Fibroblast of the aortic adventitia (primary cell): ENCODE data around the gene KDM4C. TPM values are rescaled to one million over a fixed set of nuclear protein-coding genes. Genes with fewer than 3 reads are reported as not detected.
A peak's percentile ranks its signal among the peaks of the same experiment; 100 is the strongest.
"Not testable (repeated sequence)": the region's sequence is repeated elsewhere in the genome, so short reads cannot be mapped to it uniquely, and the experiment has no call there.

Experiments
- DNase-seq: peaks from one replicate; pipeline ENCODE4 v3.0.0-alpha.2; 2010; ENCODE audit warnings: low read depth
- H3K4me3 ChIP-seq: 2 replicates; pipeline ENCODE4 v1.5.1; 2011; ENCODE audit warnings: low read depth, mild to moderate bottlenecking, control low read depth, low read length, moderate library complexity
- CTCF ChIP-seq: IDR thresholded peaks from 2 replicates; pipeline ENCODE4 v1.5.1; 2011; ENCODE audit warnings: mild to moderate bottlenecking, low read length, control low read depth, inconsistent platforms; ENCODE audit not compliant: insufficient read depth
- total RNA-seq: library from RNA; depleted of rRNA; stranded (reverse); fragments of >200 nt; gene quantifications from 2 replicates; pipeline ENCODE4 v1.2.3, GENCODE V29; 2012; ENCODE audit warnings: low replicate concordance

Gene KDM4C
- total RNA-seq, 1 donor = 25.1 TPM

DNA sequence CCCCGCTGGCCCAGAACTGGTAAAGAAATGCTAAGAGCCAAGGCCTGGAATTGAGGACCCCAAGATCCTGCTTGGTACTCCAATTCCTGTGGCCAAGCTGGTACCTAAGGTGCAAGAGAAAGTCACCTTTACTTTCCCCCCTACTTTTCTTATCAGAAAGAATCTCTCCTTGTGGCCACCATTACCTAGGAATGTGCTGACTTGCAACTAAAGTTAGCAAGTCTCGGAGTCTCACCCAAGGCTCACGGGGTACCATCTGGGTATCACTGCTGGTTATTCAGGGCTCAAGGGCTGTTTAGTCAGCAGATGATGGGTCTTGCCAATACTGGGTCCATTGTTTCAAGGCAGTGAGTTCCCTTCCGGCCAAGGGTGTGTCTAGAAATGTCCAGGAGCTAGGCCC is 270.2 kb downstream of the KDM4C start:
- no peak for DNase-seq
- H3K4me3 ChIP-seq = no peak overlapping the region
- TF ChIP-seq CTCF = no peak

DNA sequence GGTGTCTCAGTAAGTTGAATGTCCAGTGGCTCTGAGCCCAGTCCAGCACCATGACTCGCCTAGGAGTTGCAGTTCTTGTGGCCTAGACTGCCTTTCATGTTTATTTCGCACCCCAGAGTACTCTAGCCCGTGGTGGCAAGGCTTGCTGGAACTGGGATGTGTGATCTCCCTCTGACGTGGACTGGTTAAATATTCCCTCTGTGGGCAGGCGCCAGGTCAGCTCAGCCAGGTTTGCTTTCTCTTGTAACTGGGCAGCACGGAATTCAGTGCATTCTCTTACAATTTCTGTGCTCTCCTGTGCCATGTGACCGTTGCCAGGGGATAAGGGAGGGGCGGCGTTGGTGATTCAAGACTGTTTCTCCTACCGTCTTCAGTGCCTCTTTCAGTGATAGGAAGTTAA is 270.8 kb downstream of the KDM4C start:
- H3K4me3 ChIP-seq = no peak overlapping the region
- no peak for DNase-seq
- no peak for TF ChIP-seq CTCF

DNA sequence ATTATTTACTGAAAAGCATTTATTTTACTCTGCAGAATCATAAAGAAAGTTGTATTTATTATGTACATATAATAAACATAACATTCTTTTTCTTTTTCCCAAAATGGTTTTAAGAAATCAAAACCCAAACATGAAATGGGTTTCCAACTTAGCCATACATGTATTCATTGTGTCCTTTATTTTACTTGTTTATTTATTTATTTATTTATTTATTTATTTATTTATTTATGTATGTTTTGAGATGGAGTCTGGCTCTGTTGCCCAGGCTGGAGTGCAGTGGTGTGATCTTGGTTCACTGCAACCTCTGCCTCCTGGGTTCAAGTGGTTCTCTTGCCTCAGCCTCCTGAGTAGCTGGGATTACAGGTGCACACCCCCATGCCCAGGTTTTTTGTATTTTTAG is 273.2 kb downstream of the KDM4C start:
- not testable (repeated sequence) for DNase-seq, H3K4me3 ChIP-seq

GRCh38 chr9:7033076-7034045 is 275.6 kb downstream of the KDM4C start:
- TF ChIP-seq CTCF = no peak
- no peak for DNase-seq
- H3K4me3 ChIP-seq = no peak overlapping the region

DNA sequence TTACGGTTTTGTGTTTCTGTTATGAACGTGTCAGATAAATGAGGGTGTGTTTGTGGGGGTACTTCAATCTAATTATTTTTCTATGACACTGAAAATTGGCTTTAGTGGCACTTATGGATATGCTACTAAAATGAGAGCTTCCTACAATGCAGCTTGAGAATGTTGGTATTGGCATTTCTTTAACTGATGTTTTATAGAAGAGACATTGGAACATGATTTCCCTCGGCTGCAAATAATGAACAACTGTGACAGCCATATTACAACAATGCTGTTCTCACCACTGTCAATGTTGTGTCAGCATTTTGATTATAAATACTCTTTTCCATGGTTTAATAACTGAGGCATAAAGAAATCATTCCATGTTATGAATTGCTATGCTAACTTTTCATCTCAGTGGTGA is 279.4 kb downstream of the KDM4C start:
- no peak overlapping the region for H3K4me3 ChIP-seq
- TF ChIP-seq CTCF = no peak
- DNase-seq = no peak

GRCh38 chr9:7042124-7042523 is 284.4 kb downstream of the KDM4C start:
- TF ChIP-seq CTCF = no peak
- DNase-seq = peak; percentile 32
- no peak overlapping the region for H3K4me3 ChIP-seq

- TF ChIP-seq CTCF = no peak
- no peak for DNase-seq
- H3K4me3 ChIP-seq = no peak overlapping the region
Observed at GRCh38 chr9:7045361-7045760, 287.6 kb downstream of the KDM4C start.
